ENCODE data around the gene IRX4. TPM values are rescaled to one million over a fixed set of nuclear protein-coding genes. Genes with fewer than 3 reads are reported as not detected.

IRX4 gene
- total RNA-seq, 1 donor from 2014 or later: 18.6 TPM

DNA sequence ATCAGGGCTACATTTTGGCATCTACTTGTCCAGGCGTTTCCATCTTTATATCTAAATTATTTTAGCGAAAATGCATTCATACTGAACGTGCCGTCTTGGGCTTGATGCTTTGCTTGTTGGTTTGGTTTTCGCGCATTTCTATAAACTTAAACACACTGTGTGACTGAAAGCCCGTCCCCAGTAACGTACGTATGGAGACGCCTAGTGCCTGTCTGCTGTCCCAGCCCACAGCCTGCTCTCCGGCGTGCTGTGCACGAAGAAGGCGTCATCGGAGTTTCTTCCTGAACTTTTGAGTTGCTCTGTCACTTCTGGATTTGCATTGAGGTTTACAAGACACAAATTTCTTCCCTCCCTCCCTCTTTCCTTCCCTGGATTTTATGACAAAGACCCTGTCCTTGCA, 40.6 kb upstream of the IRX4 start:
- no peak for TF ChIP-seq CTCF (IDR thresholded peaks at IDR 0.05; ENCODE audit: borderline replicate concordance)
- no peaks in the 10 kb centered on the region for H3K36me3 ChIP-seq
- no peak overlapping the region for H3K27ac ChIP-seq (replicated peaks)
- no peak overlapping the region for H3K4me3 ChIP-seq
- H3K9me3 ChIP-seq (replicated peaks): no peaks in the 10 kb centered on the region
- H3K27me3 ChIP-seq (ENCODE audit: low read depth): peaks cover 30% of the 10 kb centered on the region
- no peak for DNase-seq
- H3K4me1 ChIP-seq: no peaks in the 10 kb centered on the region
- intact Hi-C loops (cut with micrococcal nuclease): no loop called here

DNA sequence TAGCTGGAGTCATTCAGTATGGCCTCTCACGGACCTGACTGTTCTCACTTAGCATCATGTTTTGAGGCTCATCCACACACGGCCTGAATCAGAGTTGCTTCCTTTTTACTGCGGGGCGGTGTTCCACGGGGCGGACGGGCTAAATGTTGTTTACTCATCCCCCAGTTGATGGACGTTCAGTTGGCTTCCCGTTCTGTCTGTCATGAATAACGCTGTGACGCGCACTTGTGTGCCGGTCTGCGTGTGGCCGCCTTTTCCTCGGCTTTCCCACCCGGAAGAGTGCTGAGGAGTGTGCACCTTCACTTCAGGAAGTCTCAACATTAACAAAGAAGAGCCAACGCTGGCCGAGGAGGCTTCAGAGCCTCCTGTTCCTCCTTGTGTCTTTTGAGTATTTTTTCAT, 39.0 kb upstream of the IRX4 start:
- peaks cover 22% of the 10 kb centered on the region for H3K27me3 ChIP-seq (ENCODE audit: low read depth)
- no peaks in the 10 kb centered on the region for H3K36me3 ChIP-seq
- no peak for TF ChIP-seq CTCF (IDR thresholded peaks at IDR 0.05; ENCODE audit: borderline replicate concordance)
- H3K4me3 ChIP-seq: no peak overlapping the region
- no peak for DNase-seq
- no peak overlapping the region for H3K27ac ChIP-seq (replicated peaks)
- intact Hi-C loops (cut with micrococcal nuclease): no loop called here
- H3K4me1 ChIP-seq: no peaks in the 10 kb centered on the region
- H3K9me3 ChIP-seq (replicated peaks): no peaks in the 10 kb centered on the region

DNA sequence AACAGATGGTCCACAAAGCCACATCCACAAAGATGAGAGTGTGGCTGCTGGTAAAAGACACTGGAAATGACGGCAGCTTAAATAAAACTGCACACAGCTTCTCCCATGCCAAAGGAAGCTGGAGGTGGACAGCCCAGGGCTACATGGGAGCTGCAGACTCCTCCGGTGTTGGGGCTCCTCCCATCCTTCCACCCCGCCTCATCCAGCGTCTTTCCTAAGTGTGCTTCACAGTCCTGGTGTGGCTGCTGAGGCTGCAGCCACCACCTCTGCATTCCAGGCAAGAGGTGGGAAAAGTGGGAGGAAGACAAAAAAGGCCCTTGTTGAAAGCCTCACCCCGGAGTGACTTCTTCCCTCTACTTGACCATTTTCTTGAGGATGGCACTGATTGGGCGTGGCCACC, 37.0 kb upstream of the IRX4 start:
- Histone ChIP-seq H3K27me3 (ENCODE audit: low read depth) (peaks cover 17% of the 10 kb centered on the region), H3K27ac (replicated peaks) (no peak overlapping the region), H3K36me3 (no peaks in the 10 kb centered on the region), H3K4me1 (no peaks in the 10 kb centered on the region), H3K4me3 (no peak overlapping the region), H3K9me3 (replicated peaks) (peaks cover 4% of the 10 kb centered on the region)
- DNase-seq: no peak
- no peak for TF ChIP-seq CTCF (IDR thresholded peaks at IDR 0.05; ENCODE audit: borderline replicate concordance)
- intact Hi-C loops (cut with micrococcal nuclease): no loop called here

- no peaks in the 10 kb centered on the region for H3K36me3 ChIP-seq
- H3K27me3 ChIP-seq (ENCODE audit: low read depth): peaks cover 17% of the 10 kb centered on the region
- TF ChIP-seq CTCF (IDR thresholded peaks at IDR 0.05; ENCODE audit: borderline replicate concordance): no peak
- H3K4me3 ChIP-seq: no peak overlapping the region
- intact Hi-C loops (cut with micrococcal nuclease): no loop called here
- H3K4me1 ChIP-seq: no peaks in the 10 kb centered on the region
- H3K9me3 ChIP-seq (replicated peaks): peaks cover 10% of the 10 kb centered on the region
- H3K27ac ChIP-seq (replicated peaks): no peak overlapping the region
- DNase-seq: no peak
These were observed 36.5 kb upstream of the IRX4 start for GRCh38 chr5:1919209-1919566.

DNA sequence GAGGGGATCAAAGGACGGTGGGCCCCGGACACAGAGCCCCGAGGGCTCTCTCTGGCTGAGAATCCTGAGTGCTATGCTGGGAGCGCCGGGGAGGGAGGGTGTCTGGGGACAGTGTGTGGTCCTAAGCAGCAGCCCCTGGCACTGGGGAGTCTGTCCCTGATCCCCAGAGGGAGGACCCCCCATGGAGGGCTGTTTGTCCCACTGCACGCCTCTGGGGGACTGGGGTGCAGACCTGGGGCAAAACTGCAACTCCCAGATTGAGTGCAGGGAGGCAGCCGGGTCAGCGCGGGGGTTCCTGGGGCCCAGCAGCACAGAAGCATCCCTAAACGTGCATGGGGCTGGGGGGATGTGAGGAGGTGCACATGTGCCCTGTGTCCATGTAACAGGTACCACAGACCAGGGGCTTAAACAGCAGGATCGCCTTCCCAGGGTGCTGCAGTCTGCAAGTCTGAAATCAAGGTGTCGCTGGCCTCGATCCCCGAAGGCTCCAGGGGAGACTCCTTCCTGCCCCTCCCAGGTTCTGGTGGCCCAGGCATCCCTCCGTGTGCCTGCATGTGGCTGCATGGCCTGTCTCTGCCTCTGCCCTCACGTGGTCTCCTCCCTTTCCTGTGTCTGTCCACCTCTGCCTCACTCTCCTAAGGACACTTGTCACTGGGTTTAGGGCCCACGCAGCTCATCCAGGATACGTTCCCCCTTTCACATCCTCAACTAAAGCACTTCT, 35.9 kb upstream of the IRX4 start:
- DNase-seq: no peak
- TF ChIP-seq CTCF (IDR thresholded peaks at IDR 0.05; ENCODE audit: borderline replicate concordance): no peak
- Histone ChIP-seq H3K27ac (replicated peaks) (no peak overlapping the region), H3K4me3 (no peak overlapping the region), H3K36me3 (no peaks in the 10 kb centered on the region), H3K27me3 (ENCODE audit: low read depth) (peaks cover 14% of the 10 kb centered on the region), H3K9me3 (replicated peaks) (peaks cover 13% of the 10 kb centered on the region), H3K4me1 (no peaks in the 10 kb centered on the region)
- intact Hi-C loops (cut with micrococcal nuclease): no loop called here
